OCI-LY3 (cell line): Measurements from ENCODE around the gene CMKLR1.

ENCODE experiments used
- H2AFZ ChIP-seq: fragments of 200-600, 300-600 bp; shearing (Covaris generic); 2 replicates; pipeline ENCODE4 v1.6.0; 2014; ENCODE audit warnings: antibody characterized with exemption, low read depth, low read length
- H3K27ac ChIP-seq: fragments of 200-600, 300-600 bp; sonication (generic); 2 replicates; pipeline ENCODE4 v1.5.1; 2014; ENCODE audit warnings: mild to moderate bottlenecking, low read length, moderate library complexity, mixed read lengths
- H3K27me3 ChIP-seq: fragments of 200-600, 300-600 bp; sonication (generic); 2 replicates; pipeline ENCODE4 v1.6.1; 2014; ENCODE audit warnings: low read depth, low read length, mixed read lengths
- H3K36me3 ChIP-seq: fragments of 200-600, 300-600 bp; sonication (generic); replicated peaks from 2 replicates; pipeline ENCODE3; 2014; ENCODE audit warnings: low read depth, low read length, mixed read lengths
- H3K4me1 ChIP-seq: fragments of 300-600, 200-600 bp; sonication (generic); 2 replicates; pipeline ENCODE4 v1.6.1; 2014; ENCODE audit warnings: low read length, mixed read lengths
- H3K4me2 ChIP-seq: fragments of 200-600, 300-600 bp; sonication (generic); 2 replicates; pipeline ENCODE4 v1.6.1; 2014; ENCODE audit warnings: low read length, mixed read lengths
- H3K4me3 ChIP-seq: fragments of 300-600, 200-600 bp; sonication (generic); 2 replicates; pipeline ENCODE4 v1.5.1; 2014; ENCODE audit warnings: antibody characterized with exemption, mild to moderate bottlenecking, low read length, moderate library complexity
- H3K79me2 ChIP-seq: fragments of 300-600, 200-600 bp; shearing (Covaris generic); 2 replicates; pipeline ENCODE4 v1.6.1; 2014; ENCODE audit warnings: mild to moderate bottlenecking, low read length, mixed read lengths
- H3K9ac ChIP-seq: fragments of 300-600, 200-600 bp; shearing (Covaris generic); 2 replicates; pipeline ENCODE4 v1.6.0; 2014; ENCODE audit warnings: mild to moderate bottlenecking, low read length, moderate library complexity
- H3K9me3 ChIP-seq: fragments of 200-600, 300-600 bp; shearing (Covaris generic); 2 replicates; pipeline ENCODE4 v1.6.1; 2014; ENCODE audit warnings: low read length, mixed read lengths; ENCODE audit not compliant: insufficient read depth
- H4K20me1 ChIP-seq: fragments of 200-600, 300-600 bp; sonication (generic); 2 replicates; pipeline ENCODE4 v1.6.1; 2016; ENCODE audit warnings: low read length, mixed read lengths; ENCODE audit not compliant: insufficient read depth
- CTCF ChIP-seq: fragments of 200-600, 300-600 bp; sonication (generic); IDR thresholded peaks from 2 replicates; pipeline ENCODE4 v1.5.1; 2014; ENCODE audit warnings: antibody characterized with exemption, low read length, low read depth
- EZH2phosphoT487 ChIP-seq: fragments of 200-600 bp; shearing (Covaris generic); IDR thresholded peaks from 2 replicates; pipeline ENCODE4 v1.6.1; 2018; ENCODE audit warnings: antibody characterized with exemption, mixed run types, low read depth

The CMKLR1 gene

DNA sequence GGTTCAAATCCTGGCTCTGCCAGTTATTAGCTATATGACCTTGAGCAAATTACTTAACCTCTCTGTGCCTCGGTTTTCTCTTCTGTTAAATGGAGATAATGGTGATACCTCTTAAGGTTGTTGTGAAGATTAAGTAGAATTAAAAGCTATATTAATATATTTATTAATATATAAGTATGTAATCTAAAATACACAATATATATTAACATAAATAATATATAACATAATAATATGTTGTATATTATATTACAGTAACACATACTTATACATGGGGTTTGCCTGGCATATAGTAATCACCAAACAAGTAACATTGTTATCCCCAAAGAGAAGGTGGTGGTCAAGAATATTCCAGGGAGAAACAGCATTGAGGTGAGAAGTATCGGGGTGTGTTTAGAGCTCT, 92.0 kb downstream of the CMKLR1 start:
- Histone ChIP-seq H3K9ac (no peak overlapping the region), H3K79me2 (no peaks in the 10 kb centered on the region), H3K4me1 (peaks cover 14% of the 10 kb centered on the region), H3K4me2 (no peak overlapping the region), H3K9me3 (no peaks in the 10 kb centered on the region), H2AFZ (no peak overlapping the region), H3K27me3 (peaks cover 61% of the 10 kb centered on the region), H3K36me3 (no peaks in the 10 kb centered on the region), H3K27ac (no peak overlapping the region), H4K20me1 (0 out of 2 replicates have a peak, but pooled peaks cover 5% of the 10 kb centered on the region), H3K4me3 (no peak overlapping the region)
- TF ChIP-seq CTCF (no peak), EZH2phosphoT487 (no peak)

DNA sequence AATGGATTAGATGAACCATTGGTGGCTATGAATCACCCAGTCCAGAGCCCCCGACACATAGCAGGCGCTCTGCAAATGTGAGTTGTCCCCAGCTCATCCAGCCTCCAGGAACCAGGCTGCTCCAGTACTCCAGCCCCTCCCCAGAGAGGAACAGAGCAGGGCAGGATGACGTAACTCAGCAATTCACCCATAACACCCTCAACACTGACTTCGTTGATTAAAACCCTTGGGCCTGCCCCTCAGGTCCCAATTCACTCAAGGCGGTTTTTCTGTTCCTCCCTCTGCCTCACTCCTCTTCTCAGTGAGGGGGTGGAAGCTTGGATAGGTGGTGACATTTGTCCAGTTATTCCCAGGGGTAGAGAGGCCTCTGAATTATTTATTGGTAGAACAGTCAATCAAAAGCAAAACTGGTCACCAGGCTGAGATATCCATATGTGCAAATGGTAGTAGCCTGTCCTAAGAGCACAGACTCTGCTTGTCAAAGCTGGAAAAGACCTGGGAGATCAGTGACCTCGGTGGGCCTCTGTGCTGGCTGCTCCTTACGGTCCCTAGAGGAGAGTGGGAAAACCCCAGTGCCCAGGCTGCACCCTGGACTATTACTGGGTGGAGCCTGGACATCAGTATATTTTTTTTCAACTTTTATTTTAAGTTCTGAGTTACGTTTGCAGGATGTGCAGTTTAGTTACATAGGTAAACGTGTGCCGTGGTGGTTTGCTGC, 97.0 kb downstream of the CMKLR1 start:
- Histone ChIP-seq H3K4me2 (peak overlapping the region; percentile 40), H3K27ac (no peak overlapping the region), H2AFZ (no peak overlapping the region), H3K36me3 (no peaks in the 10 kb centered on the region), H3K9ac (no peak overlapping the region), H3K4me1 (peaks cover 17% of the 10 kb centered on the region), H3K27me3 (peaks cover 64% of the 10 kb centered on the region), H4K20me1 (0 out of 2 replicates have a peak, but pooled peaks cover 3% of the 10 kb centered on the region), H3K9me3 (no peaks in the 10 kb centered on the region), H3K4me3 (no peak overlapping the region), H3K79me2 (no peaks in the 10 kb centered on the region)
- TF ChIP-seq EZH2phosphoT487: no peak

- TF ChIP-seq EZH2phosphoT487 (no peak), CTCF (no peak)
Observed at GRCh38 chr12:108240928-108241327, 98.2 kb downstream of the CMKLR1 start.

GRCh38 chr12:108240027-108240785, 98.9 kb downstream of the CMKLR1 start:
- Histone ChIP-seq H3K27ac (no peak overlapping the region), H3K79me2 (no peaks in the 10 kb centered on the region), H3K9me3 (no peaks in the 10 kb centered on the region), H3K9ac (no peak overlapping the region), H2AFZ (no peak overlapping the region), H4K20me1 (peaks cover 3% of the 10 kb centered on the region; the same call in 1 of the 2 replicates), H3K4me2 (no peak overlapping the region), H3K4me3 (no peak overlapping the region), H3K4me1 (peaks cover 17% of the 10 kb centered on the region), H3K36me3 (no peaks in the 10 kb centered on the region), H3K27me3 (peaks cover 66% of the 10 kb centered on the region)
- no peak for TF ChIP-seq EZH2phosphoT487
- TF ChIP-seq CTCF: no peak

More at GRCh38 chr12:108240928-108241327, 98.2 kb downstream of the CMKLR1 start:
- Histone ChIP-seq H3K4me3 (no peak overlapping the region), H3K4me2 (no peak overlapping the region), H3K27ac (no peak overlapping the region), H3K79me2 (no peaks in the 10 kb centered on the region), H3K27me3 (peaks cover 66% of the 10 kb centered on the region), H4K20me1 (peaks cover 3% of the 10 kb centered on the region; the same call in 1 of the 2 replicates), H3K9ac (no peak overlapping the region), H3K9me3 (no peaks in the 10 kb centered on the region), H3K36me3 (no peaks in the 10 kb centered on the region), H2AFZ (no peak overlapping the region), H3K4me1 (peaks cover 17% of the 10 kb centered on the region)
